ENCODE results near the gene IER3. TPM values are rescaled to one million over a fixed set of nuclear protein-coding genes. Genes with fewer than 3 reads are reported as not detected.

IER3 gene
- total and polyA plus RNA-seq, 7 donors: 20.1 to 193 (median 65.3) TPM

- peak overlapping the region; percentile 71 to 90 (median 82) for H3K4me3 ChIP-seq
- H3K36me3 ChIP-seq: peaks cover 7 to 29% (median 18%) of the 10 kb centered on the region in 4 donors
- H3K4me1 ChIP-seq: peaks cover 3 to 52% (median 39%) of the 10 kb centered on the region in 4 donors
- TF ChIP-seq POLR2AphosphoS5 (IDR thresholded peaks at IDR 0.05) (no peak), POLR2A (IDR thresholded peaks at IDR 0.05) (no peak), EP300 (IDR thresholded peaks at IDR 0.05) (no peak)
- TF ChIP-seq, protein P1, sequence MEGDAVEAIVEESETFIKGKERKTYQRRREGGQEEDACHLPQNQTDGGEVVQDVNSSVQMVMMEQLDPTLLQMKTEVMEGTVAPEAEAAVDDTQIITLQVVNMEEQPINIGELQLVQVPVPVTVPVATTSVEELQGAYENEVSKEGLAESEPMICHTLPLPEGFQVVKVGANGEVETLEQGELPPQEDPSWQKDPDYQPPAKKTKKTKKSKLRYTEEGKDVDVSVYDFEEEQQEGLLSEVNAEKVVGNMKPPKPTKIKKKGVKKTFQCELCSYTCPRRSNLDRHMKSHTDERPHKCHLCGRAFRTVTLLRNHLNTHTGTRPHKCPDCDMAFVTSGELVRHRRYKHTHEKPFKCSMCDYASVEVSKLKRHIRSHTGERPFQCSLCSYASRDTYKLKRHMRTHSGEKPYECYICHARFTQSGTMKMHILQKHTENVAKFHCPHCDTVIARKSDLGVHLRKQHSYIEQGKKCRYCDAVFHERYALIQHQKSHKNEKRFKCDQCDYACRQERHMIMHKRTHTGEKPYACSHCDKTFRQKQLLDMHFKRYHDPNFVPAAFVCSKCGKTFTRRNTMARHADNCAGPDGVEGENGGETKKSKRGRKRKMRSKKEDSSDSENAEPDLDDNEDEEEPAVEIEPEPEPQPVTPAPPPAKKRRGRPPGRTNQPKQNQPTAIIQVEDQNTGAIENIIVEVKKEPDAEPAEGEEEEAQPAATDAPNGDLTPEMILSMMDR (IDR thresholded peaks at IDR 0.05): no peak
- DNase-seq: peak; percentile 79
- 1 to 3% methylated on average over 55 of the region's 55 CpGs for WGBS, 2 donors
- H3K27ac ChIP-seq: peak overlapping the region; percentile 90 to 98 (median 96)
- H3K27me3 ChIP-seq: no peaks in the 10 kb centered on the region
- intact Hi-C loops (cut with DNase I): loop anchor here (2.0 to 10.0 kb wide), 5 partner anchors 37 to 341 kb away; partner anchors contain the start of genes DDR1, MRPS18B and PPP1R10
- H3K9me3 ChIP-seq: no peaks in the 10 kb centered on the region
Measured at GRCh38 chr6:30743099-30744053, 971 bp downstream of the IER3 start.

GRCh38 chr6:30742316-30743098 lies 1.8 kb downstream of the IER3 start, which contains the start of gene FLOT1:
TSS of gene FLOT1 (minus strand) at chr6:30742687. CDS start at chr6:30742189, 498 bp downstream.
- H3K4me1 ChIP-seq: peaks cover 3 to 52% (median 42%) of the 10 kb centered on the region in 4 donors
- intact Hi-C loops (cut with DNase I): loop anchor here (2.0 to 10.0 kb wide), 5 partner anchors 38 to 342 kb away; partner anchors contain the start of genes DDR1, MRPS18B and PPP1R10

DNA sequence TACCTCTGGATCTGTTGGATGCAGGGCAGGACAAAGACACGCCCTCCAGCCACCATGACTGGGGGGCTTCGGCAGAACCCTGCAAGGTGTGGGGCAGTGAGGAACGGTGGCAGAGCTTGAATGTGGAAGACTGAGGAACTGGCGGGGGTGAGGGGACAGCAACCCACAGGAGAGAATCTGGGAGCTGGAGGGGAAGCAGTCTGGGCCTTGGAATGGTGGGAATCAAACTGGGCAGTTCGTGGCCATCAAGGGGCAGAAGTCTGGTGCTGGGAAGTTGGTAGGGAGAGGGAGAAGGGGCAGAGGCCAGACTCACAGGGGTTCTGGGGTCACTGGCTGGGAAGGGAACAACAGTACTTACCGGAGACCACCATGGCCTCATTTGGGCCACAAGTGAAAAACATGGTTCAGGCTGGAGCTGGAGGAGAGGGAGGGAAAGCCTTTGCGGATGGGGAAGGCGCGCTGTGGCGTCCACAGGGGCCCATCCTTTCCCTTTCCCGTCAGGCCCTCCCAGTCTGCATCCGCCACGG lies 2.5 kb downstream of the IER3 start:
- peaks cover 3 to 52% (median 44%) of the 10 kb centered on the region in 4 donors for H3K4me1 ChIP-seq

More at GRCh38 chr6:30742316-30743098, 1.8 kb downstream of the IER3 start, which contains the start of gene FLOT1:
- Histone ChIP-seq H3K9me3 (no peaks in the 10 kb centered on the region), H3K27me3 (no peaks in the 10 kb centered on the region), H3K4me3 (peak within 1 kb of the TSS; percentile 71 to 90 (median 82)), H3K27ac (peak within 1 kb of the TSS; percentile 90 to 98 (median 96)), H3K36me3 (peaks cover 16 to 38% (median 21%) of the 10 kb centered on the region in 4 donors)
- peak; percentile 99 for DNase-seq
- TF ChIP-seq POLR2A (IDR thresholded peaks at IDR 0.05) (peak; percentile 80 to 87), EP300 (IDR thresholded peaks at IDR 0.05) (no peak), POLR2AphosphoS5 (IDR thresholded peaks at IDR 0.05) (peak; percentile 93 to 97 (median 96))
- TF ChIP-seq, protein P1 (IDR thresholded peaks at IDR 0.05): no peak
- WGBS, 2 donors: 0 to 1% methylated on average over 66 of the region's 66 CpGs

More for the DNA sequence above, 2.5 kb downstream of the IER3 start:
- TF ChIP-seq EP300 (IDR thresholded peaks at IDR 0.05) (no peak), POLR2A (IDR thresholded peaks at IDR 0.05) (no peak), POLR2AphosphoS5 (IDR thresholded peaks at IDR 0.05) (no peak)
- TF ChIP-seq, protein P1 (IDR thresholded peaks at IDR 0.05): no peak
- no peaks in the 10 kb centered on the region for H3K27me3 ChIP-seq
- H3K36me3 ChIP-seq: peaks cover 16 to 44% (median 22%) of the 10 kb centered on the region in 4 donors
- H3K27ac ChIP-seq: peak overlapping the region; percentile 90 to 98 (median 96)
- H3K4me3 ChIP-seq: peak overlapping the region; percentile 71 to 90 (median 82)
- WGBS, 2 donors: 6 to 12% methylated on average over 13 of the region's 13 CpGs
- H3K9me3 ChIP-seq: no peaks in the 10 kb centered on the region
- intact Hi-C loops (cut with DNase I): loop anchor here (2.0 to 10.0 kb wide), 5 partner anchors 39 to 343 kb away; partner anchors contain the start of genes DDR1, MRPS18B and PPP1R10
- no peak for DNase-seq

Data from sigmoid colon (tissue), 7 donors.